ENCODE measurements around the gene WDFY3. TPM values are rescaled to one million over a fixed set of nuclear protein-coding genes. Genes with fewer than 3 reads are reported as not detected.

The WDFY3 gene
- total and polyA plus RNA-seq, 8 donors, result 5.3 to 53.0 (median 29.6) TPM

GRCh38 chr4:84887824-84888223, 78.7 kb downstream of the WDFY3 start:
- intact Hi-C loops (cut with DNase I), result no loop called here
- no peaks in the 10 kb centered on the region for H3K27me3 ChIP-seq
- H3K36me3 ChIP-seq, result no peaks in the 10 kb centered on the region
- ATAC-seq (no peak), FAIRE-seq (no peak), DNase-seq (no peak)
- no peak overlapping the region for H3K27ac ChIP-seq
- no peaks in the 10 kb centered on the region for H3K9me3 ChIP-seq
- H3K4me3 ChIP-seq, result no peak overlapping the region
- TF ChIP-seq CTCF (IDR thresholded peaks at IDR 0.05), result no peak
- H3K4me1 ChIP-seq, result no peaks in the 10 kb centered on the region
- WGBS, 2 donors, result 92 to 98% methylated on average over 2 of the region's 2 CpGs

- H3K9me3 ChIP-seq, result no peaks in the 10 kb centered on the region
- H3K27me3 ChIP-seq, result no peaks in the 10 kb centered on the region
- H3K36me3 ChIP-seq, result no peaks in the 10 kb centered on the region
- H3K27ac ChIP-seq, result no peak overlapping the region
- intact Hi-C loops (cut with DNase I), result no loop called here
- WGBS, 2 donors, result 73 to 79% methylated on average over 4 of the region's 4 CpGs
- TF ChIP-seq CTCF (IDR thresholded peaks at IDR 0.05), result no peak
- no peaks in the 10 kb centered on the region for H3K4me1 ChIP-seq
- DNase-seq (no peak), ATAC-seq (no peak), FAIRE-seq (no peak)
- no peak overlapping the region for H3K4me3 ChIP-seq
Measured at GRCh38 chr4:84879651-84880200, 86.8 kb downstream of the WDFY3 start.

- intact Hi-C loops (cut with DNase I), result no loop called here
- Histone ChIP-seq H3K27me3 (no peaks in the 10 kb centered on the region), H3K27ac (no peak overlapping the region), H3K36me3 (no peaks in the 10 kb centered on the region), H3K4me1 (no peaks in the 10 kb centered on the region), H3K4me3 (no peak overlapping the region), H3K9me3 (no peaks in the 10 kb centered on the region)
- no peak for TF ChIP-seq CTCF (IDR thresholded peaks at IDR 0.05)
- no peak for FAIRE-seq
- no peak for DNase-seq
- ATAC-seq, result no peak
- 93 to 95% methylated on average over 3 of the region's 3 CpGs for WGBS, 2 donors
Measured at GRCh38 chr4:84878546-84878945, 87.9 kb downstream of the WDFY3 start.

GRCh38 chr4:84878090-84878489, 88.4 kb downstream of the WDFY3 start:
- Histone ChIP-seq H3K9me3 (no peaks in the 10 kb centered on the region), H3K4me1 (no peaks in the 10 kb centered on the region), H3K27ac (no peak overlapping the region), H3K4me3 (no peak overlapping the region), H3K27me3 (no peaks in the 10 kb centered on the region), H3K36me3 (no peaks in the 10 kb centered on the region)
- ATAC-seq (peak in 1 of 4 donors; percentile 13), FAIRE-seq (no peak), DNase-seq (no peak)
- intact Hi-C loops (cut with DNase I), result no loop called here
- 88 to 98% methylated on average over 1 of the region's 1 CpG for WGBS, 2 donors
- no peak for TF ChIP-seq CTCF (IDR thresholded peaks at IDR 0.05)

GRCh38 chr4:84877051-84877833, 89.2 kb downstream of the WDFY3 start:
- Histone ChIP-seq H3K27ac (no peak overlapping the region), H3K4me1 (no peaks in the 10 kb centered on the region), H3K9me3 (no peaks in the 10 kb centered on the region), H3K36me3 (no peaks in the 10 kb centered on the region), H3K4me3 (no peak overlapping the region), H3K27me3 (no peaks in the 10 kb centered on the region)
- ATAC-seq, result no peak
- DNase-seq, result no peak
- 93 to 96% methylated on average over 5 of the region's 5 CpGs for WGBS, 2 donors
- TF ChIP-seq CTCF (IDR thresholded peaks at IDR 0.05), result no peak
- FAIRE-seq, result no peak
- intact Hi-C loops (cut with DNase I), result no loop called here
